ENCODE results near the gene PPP2R5C.

PPP2R5C gene

GRCh38 chr14:101937926-101938767 is 176.6 kb downstream of the PPP2R5C start:
- Histone ChIP-seq H3K4me2 (ENCODE audit: insufficient read depth, low read length) (no peak overlapping the region), H3K79me2 (ENCODE audit: insufficient read depth, low read length) (no peaks in the 10 kb centered on the region), H3K27ac (ENCODE audit: low read length) (no peak overlapping the region), H3K9me3 (ENCODE audit: insufficient read depth, low read length, severe bottlenecking) (no peaks in the 10 kb centered on the region), H2AFZ (ENCODE audit: low read depth, low read length) (no peak overlapping the region), H3K4me1 (ENCODE audit: insufficient read depth, low read length) (no peaks in the 10 kb centered on the region), H3K27me3 (ENCODE audit: insufficient read depth, low read length, poor library complexity) (no peaks in the 10 kb centered on the region), H3K9ac (ENCODE audit: low read depth, low read length) (no peak overlapping the region), H3K4me3 (ENCODE audit: low read depth in 1 of 2, low read length in 2 of 2) (no peak overlapping the region), H3K36me3 (ENCODE audit: insufficient read depth, low read length) (no peaks in the 10 kb centered on the region), H4K20me1 (ENCODE audit: insufficient read depth, low read length) (no peaks in the 10 kb centered on the region)
- DNase-seq, result no peak
- TF ChIP-seq CTCF (IDR thresholded peaks at IDR 0.05; ENCODE audit: borderline replicate concordance, extremely low read depth, low read length, poor library complexity, severe bottlenecking) (no peak), EZH2 (IDR thresholded peaks at IDR 0.05; ENCODE audit: borderline replicate concordance, low read depth, low read length, severe bottlenecking) (no peak)
- ATAC-seq (ENCODE audit: insufficient read depth, low read depth), result no peak

- no peak for DNase-seq
- H3K9me3 ChIP-seq (ENCODE audit: insufficient read depth, low read length, severe bottlenecking), result no peaks in the 10 kb centered on the region
- H3K4me2 ChIP-seq (ENCODE audit: insufficient read depth, low read length), result no peak overlapping the region
- no peaks in the 10 kb centered on the region for H3K4me1 ChIP-seq (ENCODE audit: insufficient read depth, low read length)
- no peaks in the 10 kb centered on the region for H3K27me3 ChIP-seq (ENCODE audit: insufficient read depth, low read length, poor library complexity)
- H3K79me2 ChIP-seq (ENCODE audit: insufficient read depth, low read length), result no peaks in the 10 kb centered on the region
- no peaks in the 10 kb centered on the region for H4K20me1 ChIP-seq (ENCODE audit: insufficient read depth, low read length)
- no peak overlapping the region for H3K27ac ChIP-seq (ENCODE audit: low read length)
- H3K9ac ChIP-seq (ENCODE audit: low read depth, low read length), result no peak overlapping the region
- TF ChIP-seq CTCF (IDR thresholded peaks at IDR 0.05; ENCODE audit: borderline replicate concordance, extremely low read depth, low read length, poor library complexity, severe bottlenecking), result no peak
- no peak for TF ChIP-seq EZH2 (IDR thresholded peaks at IDR 0.05; ENCODE audit: borderline replicate concordance, low read depth, low read length, severe bottlenecking)
- no peak overlapping the region for H2AFZ ChIP-seq (ENCODE audit: low read depth, low read length)
- no peak for ATAC-seq (ENCODE audit: insufficient read depth, low read depth)
- no peak overlapping the region for H3K4me3 ChIP-seq (ENCODE audit: low read depth in 1 of 2, low read length in 2 of 2)
- H3K36me3 ChIP-seq (ENCODE audit: insufficient read depth, low read length), result no peaks in the 10 kb centered on the region
Observed at GRCh38 chr14:101939646-101940170, 178.2 kb downstream of the PPP2R5C start.

GRCh38 chr14:101944451-101944850 is 182.9 kb downstream of the PPP2R5C start:
- H3K27ac ChIP-seq (ENCODE audit: low read length), result no peak overlapping the region
- H3K4me1 ChIP-seq (ENCODE audit: insufficient read depth, low read length), result peaks cover 23% of the 10 kb centered on the region
- H3K4me3 ChIP-seq (ENCODE audit: low read depth in 1 of 2, low read length in 2 of 2), result no peak overlapping the region
- no peaks in the 10 kb centered on the region for H3K9me3 ChIP-seq (ENCODE audit: insufficient read depth, low read length, severe bottlenecking)
- DNase-seq, result no peak
- no peaks in the 10 kb centered on the region for H4K20me1 ChIP-seq (ENCODE audit: insufficient read depth, low read length)
- H3K4me2 ChIP-seq (ENCODE audit: insufficient read depth, low read length), result no peak overlapping the region
- no peaks in the 10 kb centered on the region for H3K36me3 ChIP-seq (ENCODE audit: insufficient read depth, low read length)
- no peak overlapping the region for H3K9ac ChIP-seq (ENCODE audit: low read depth, low read length)
- no peaks in the 10 kb centered on the region for H3K27me3 ChIP-seq (ENCODE audit: insufficient read depth, low read length, poor library complexity)
- ATAC-seq (ENCODE audit: insufficient read depth, low read depth), result no peak
- peaks cover 18% of the 10 kb centered on the region for H3K79me2 ChIP-seq (ENCODE audit: insufficient read depth, low read length)
- no peak for TF ChIP-seq EZH2 (IDR thresholded peaks at IDR 0.05; ENCODE audit: borderline replicate concordance, low read depth, low read length, severe bottlenecking)
- no peak for TF ChIP-seq CTCF (IDR thresholded peaks at IDR 0.05; ENCODE audit: borderline replicate concordance, extremely low read depth, low read length, poor library complexity, severe bottlenecking)
- no peak overlapping the region for H2AFZ ChIP-seq (ENCODE audit: low read depth, low read length)

All from DND-41 (cell line).